H9 (cell line): ENCODE measurements around the gene CYP2U1. TPM values are rescaled to one million over a fixed set of nuclear protein-coding genes. Genes with fewer than 3 reads are reported as not detected.

Source experiments
- DNase-seq: peaks from one replicate; pipeline ENCODE4 v3.0.0-alpha.2; 2017
- H2AFZ ChIP-seq: one replicate; pipeline ENCODE4 v1.6.1; 2013; ENCODE audit warnings: mild to moderate bottlenecking, low read length, control low read depth, moderate library complexity
- H2AK5ac ChIP-seq: 2 replicates; pipeline ENCODE4 v1.6.1; 2013; ENCODE audit warnings: low read length, control low read depth, mixed read lengths; ENCODE audit not compliant: insufficient read length
- H2BK120ac ChIP-seq: one replicate; pipeline ENCODE4 v1.6.1; 2013; ENCODE audit warnings: low read depth, mild to moderate bottlenecking, low read length, control low read depth, inconsistent platforms; ENCODE audit not compliant: poor library complexity, severe bottlenecking
- H2BK12ac ChIP-seq: 2 replicates; pipeline ENCODE4 v1.6.1; 2013; ENCODE audit warnings: low read length, control low read depth, mixed read lengths, low read depth; ENCODE audit not compliant: insufficient read length
- H2BK15ac ChIP-seq: 2 replicates; pipeline ENCODE4 v1.6.1; 2013; ENCODE audit warnings: low read depth, low read length, control low read depth
- H2BK20ac ChIP-seq: one replicate; pipeline ENCODE4 v1.6.1; 2013; ENCODE audit warnings: low read depth, mild to moderate bottlenecking, low read length, control low read depth, inconsistent platforms; ENCODE audit not compliant: poor library complexity, severe bottlenecking
- H2BK5ac ChIP-seq: 2 replicates; pipeline ENCODE4 v1.6.1; 2013; ENCODE audit warnings: low read length, control low read depth, mixed read lengths; ENCODE audit not compliant: insufficient read length
- H3K14ac ChIP-seq: 2 replicates; pipeline ENCODE4 v1.6.1; 2013; ENCODE audit warnings: low read length, control low read depth; ENCODE audit not compliant: insufficient read depth
- H3K18ac ChIP-seq: 2 replicates; pipeline ENCODE4 v1.6.1; 2013; ENCODE audit warnings: low read depth, mild to moderate bottlenecking, mixed read lengths, low read length, control low read depth; ENCODE audit not compliant: insufficient read length
- H3K23ac ChIP-seq: 2 replicates; pipeline ENCODE4 v1.6.1; 2013; ENCODE audit warnings: low read length, control low read depth, mixed read lengths, low read depth; ENCODE audit not compliant: insufficient read length
- H3K23me2 ChIP-seq: 2 replicates; pipeline ENCODE4 v1.6.1; 2013; ENCODE audit warnings: low read depth, mild to moderate bottlenecking, mixed read lengths, low read length, control low read depth; ENCODE audit not compliant: insufficient read length, poor library complexity, severe bottlenecking
- H3K27ac ChIP-seq: 2 replicates; pipeline ENCODE4 v1.5.1; 2013; ENCODE audit warnings: low read length, control low read depth, mixed read lengths, low read depth; ENCODE audit not compliant: insufficient read length
- H3K27me3 ChIP-seq: 2 replicates; pipeline ENCODE4 v1.6.1; 2013; ENCODE audit warnings: low read length, control low read depth, inconsistent platforms; ENCODE audit not compliant: insufficient read depth
- H3K4ac ChIP-seq: 2 replicates; pipeline ENCODE4 v1.6.1; 2013; ENCODE audit warnings: low read depth, mild to moderate bottlenecking, control low read depth, inconsistent platforms, low read length, moderate library complexity
- H3K4me1 ChIP-seq: 2 replicates; pipeline ENCODE4 v1.6.1; 2013; ENCODE audit warnings: low read length, control low read depth, inconsistent platforms; ENCODE audit not compliant: insufficient read depth
- H3K4me2 ChIP-seq: 2 replicates; pipeline ENCODE4 v1.6.1; 2013; ENCODE audit warnings: low read length, control low read depth, mixed read lengths; ENCODE audit not compliant: insufficient read length, insufficient read depth
- H3K56ac ChIP-seq: 2 replicates; pipeline ENCODE4 v1.6.1; 2013; ENCODE audit warnings: low read depth, mild to moderate bottlenecking, mixed read lengths, low read length, control low read depth; ENCODE audit not compliant: insufficient read length
- H3K79me1 ChIP-seq: 2 replicates; pipeline ENCODE4 v1.6.1; 2013; ENCODE audit warnings: low read depth, mild to moderate bottlenecking, moderate library complexity, low read length, control low read depth, inconsistent platforms; ENCODE audit not compliant: insufficient read depth, poor library complexity, severe bottlenecking
- H3K79me2 ChIP-seq: 2 replicates; pipeline ENCODE4 v1.6.1; 2013; ENCODE audit warnings: low read length, control low read depth, inconsistent platforms; ENCODE audit not compliant: insufficient read depth
- H3K9ac ChIP-seq: 2 replicates; pipeline ENCODE4 v1.6.1; 2013; ENCODE audit warnings: low read length, control low read depth, mixed read lengths; ENCODE audit not compliant: insufficient read length; ENCODE audit errors: extremely low read depth
- H3K9me3 ChIP-seq: one replicate; pipeline ENCODE4 v1.6.1; 2013; ENCODE audit warnings: low read depth, low read length, inconsistent platforms; ENCODE audit not compliant: control insufficient read depth
- H3T11ph ChIP-seq: one replicate; pipeline ENCODE4 v1.6.1; 2013; ENCODE audit warnings: mild to moderate bottlenecking, low read length, control low read depth, inconsistent platforms
- H4K20me1 ChIP-seq: one replicate; pipeline ENCODE4 v1.6.1; 2013; ENCODE audit not compliant: control insufficient read depth, insufficient read length, insufficient read depth
- H4K5ac ChIP-seq: 2 replicates; pipeline ENCODE4 v1.6.1; 2013; ENCODE audit warnings: low read depth, mild to moderate bottlenecking, mixed read lengths, low read length, control low read depth; ENCODE audit not compliant: insufficient read length
- H4K8ac ChIP-seq: replicated peaks from 2 replicates; pipeline ENCODE4 v1.6.1; 2013; ENCODE audit warnings: low read length, control low read depth, mixed read lengths, low read depth; ENCODE audit not compliant: insufficient read length
- H4K91ac ChIP-seq: 2 replicates; pipeline ENCODE4 v1.6.1; 2013; ENCODE audit warnings: low read depth, mild to moderate bottlenecking, moderate library complexity, mixed read lengths, low read length, control low read depth; ENCODE audit not compliant: insufficient read length
- H3K27ac Mint-ChIP-seq, 3 experiments: 2 replicates in 2 of 3; 3 replicates in 1 of 3; pipeline ENCODE4 v1.8.0; 2020 to 2021; ENCODE audit warnings: mixed read lengths in 3 of 3, mild to moderate bottlenecking in 1 of 3, moderate library complexity in 1 of 3
- H3K27me3 Mint-ChIP-seq: 2 replicates; pipeline ENCODE4 v1.8.0; 2021; ENCODE audit warnings: low read depth, mild to moderate bottlenecking, moderate library complexity, mixed read lengths
- H3K36me3 Mint-ChIP-seq, 3 experiments: 2 replicates in 2 of 3; 3 replicates in 1 of 3; pipeline ENCODE4 v1.8.0; 2020 to 2021; ENCODE audit warnings: low read depth in 3 of 3, mixed read lengths in 3 of 3; ENCODE audit not compliant: insufficient read depth in 1 of 3
- H3K4me1 Mint-ChIP-seq, 2 experiments: 2 replicates each; pipeline ENCODE4 v1.8.0; 2020; ENCODE audit warnings: mixed read lengths in 2 of 2
- H3K4me3 Mint-ChIP-seq, 2 experiments: 2 replicates in 1 of 2; 3 replicates in 1 of 2; pipeline ENCODE4 v1.8.0; 2020 to 2021; ENCODE audit warnings: mild to moderate bottlenecking in 2 of 2, mixed read lengths in 2 of 2, moderate library complexity in 1 of 2
- H3K9me3 Mint-ChIP-seq, 2 experiments: 2 replicates in 1 of 2; 3 replicates in 1 of 2; pipeline ENCODE4 v1.8.0; 2020; ENCODE audit warnings: mild to moderate bottlenecking in 2 of 2, mixed read lengths in 2 of 2, moderate library complexity in 1 of 2
- total RNA-seq: library from RNA; stranded (reverse); gene quantifications from 2 replicates; pipeline ENCODE4 v1.2.1, GENCODE V29; 2021
- TF ChIP-seq, protein P1 (sequence below): fragments of 200-600 bp; sonication (generic); conservative IDR thresholded peaks from 3 replicates; pipeline ENCODE4 v1.8.0; 2021; ENCODE audit warnings: antibody characterized with exemption, mild to moderate bottlenecking

CYP2U1 gene
- total RNA-seq, 1 experiment from 2014 or later: 9.6 TPM

DNA sequence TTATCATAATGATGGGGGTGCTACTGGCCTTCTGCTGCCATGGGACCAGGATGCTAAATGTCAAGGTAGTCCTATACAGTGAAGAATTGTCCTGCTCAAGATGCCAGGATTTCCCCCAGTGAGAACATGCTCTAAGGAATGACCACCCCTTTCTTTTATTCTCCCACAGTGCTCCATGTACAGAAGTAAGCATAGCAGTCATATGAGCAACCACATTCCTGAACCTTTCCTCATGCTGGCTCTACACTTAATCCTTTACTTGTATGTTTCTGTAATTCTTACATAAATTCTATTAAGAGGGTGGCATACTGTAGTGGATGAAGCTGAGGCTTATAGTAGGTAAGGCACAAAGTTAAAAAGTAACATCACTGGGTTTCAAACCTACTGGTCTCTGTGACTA is 20.2 kb downstream of the CYP2U1 start:
- H3K79me2 ChIP-seq: no peaks in the 10 kb centered on the region
- no peak overlapping the region for H2AFZ ChIP-seq
- H3T11ph ChIP-seq: no peak overlapping the region
- no peaks in the 10 kb centered on the region for H3K4me1 ChIP-seq
- no peak overlapping the region for H3K9ac ChIP-seq
- no peak overlapping the region for H3K23ac ChIP-seq
- no peaks in the 10 kb centered on the region for H3K27me3 ChIP-seq
- H2BK12ac ChIP-seq: no peak overlapping the region
- H3K56ac ChIP-seq: no peak overlapping the region
- no peak overlapping the region for H4K5ac ChIP-seq
- H3K14ac ChIP-seq: no peak overlapping the region
- TF ChIP-seq, protein P1, sequence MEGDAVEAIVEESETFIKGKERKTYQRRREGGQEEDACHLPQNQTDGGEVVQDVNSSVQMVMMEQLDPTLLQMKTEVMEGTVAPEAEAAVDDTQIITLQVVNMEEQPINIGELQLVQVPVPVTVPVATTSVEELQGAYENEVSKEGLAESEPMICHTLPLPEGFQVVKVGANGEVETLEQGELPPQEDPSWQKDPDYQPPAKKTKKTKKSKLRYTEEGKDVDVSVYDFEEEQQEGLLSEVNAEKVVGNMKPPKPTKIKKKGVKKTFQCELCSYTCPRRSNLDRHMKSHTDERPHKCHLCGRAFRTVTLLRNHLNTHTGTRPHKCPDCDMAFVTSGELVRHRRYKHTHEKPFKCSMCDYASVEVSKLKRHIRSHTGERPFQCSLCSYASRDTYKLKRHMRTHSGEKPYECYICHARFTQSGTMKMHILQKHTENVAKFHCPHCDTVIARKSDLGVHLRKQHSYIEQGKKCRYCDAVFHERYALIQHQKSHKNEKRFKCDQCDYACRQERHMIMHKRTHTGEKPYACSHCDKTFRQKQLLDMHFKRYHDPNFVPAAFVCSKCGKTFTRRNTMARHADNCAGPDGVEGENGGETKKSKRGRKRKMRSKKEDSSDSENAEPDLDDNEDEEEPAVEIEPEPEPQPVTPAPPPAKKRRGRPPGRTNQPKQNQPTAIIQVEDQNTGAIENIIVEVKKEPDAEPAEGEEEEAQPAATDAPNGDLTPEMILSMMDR: no peak
- no peaks in the 10 kb centered on the region for H4K20me1 ChIP-seq
- H3K27ac ChIP-seq: no peak overlapping the region
- H3K23me2 ChIP-seq: no peaks in the 10 kb centered on the region
- DNase-seq: no peak
- H2AK5ac ChIP-seq: no peak overlapping the region
- no peak overlapping the region for H2BK5ac ChIP-seq
- no peak overlapping the region for H2BK15ac ChIP-seq
- H2BK20ac ChIP-seq: no peak overlapping the region
- no peaks in the 10 kb centered on the region for H3K79me1 ChIP-seq
- H3K4me3 Mint-ChIP-seq: no peak overlapping the region
- no peaks in the 10 kb centered on the region for H3K9me3 ChIP-seq
- H2BK120ac ChIP-seq: no peak overlapping the region
- H3K27ac Mint-ChIP-seq: no peak overlapping the region
- no peak overlapping the region for H4K91ac ChIP-seq
- H3K4me2 ChIP-seq: no peak overlapping the region
- H4K8ac ChIP-seq: no peak overlapping the region
- H3K27me3 Mint-ChIP-seq: no peaks in the 10 kb centered on the region
- H3K4ac ChIP-seq: no peak overlapping the region
- peaks cover 12 to 55% (median 40%) of the 10 kb centered on the region in 3 experiments for H3K36me3 Mint-ChIP-seq
- H3K9me3 Mint-ChIP-seq: peaks cover 13 to 15% of the 10 kb centered on the region in 2 experiments
- no peaks in the 10 kb centered on the region for H3K4me1 Mint-ChIP-seq
- H3K18ac ChIP-seq: no peak overlapping the region
